ENCODE results near the gene LRMDA. TPM values are rescaled to one million over a fixed set of nuclear protein-coding genes. Genes with fewer than 3 reads are reported as not detected.

LRMDA gene
- total RNA-seq, 1 donor from 2014 or later: not detected

DNA sequence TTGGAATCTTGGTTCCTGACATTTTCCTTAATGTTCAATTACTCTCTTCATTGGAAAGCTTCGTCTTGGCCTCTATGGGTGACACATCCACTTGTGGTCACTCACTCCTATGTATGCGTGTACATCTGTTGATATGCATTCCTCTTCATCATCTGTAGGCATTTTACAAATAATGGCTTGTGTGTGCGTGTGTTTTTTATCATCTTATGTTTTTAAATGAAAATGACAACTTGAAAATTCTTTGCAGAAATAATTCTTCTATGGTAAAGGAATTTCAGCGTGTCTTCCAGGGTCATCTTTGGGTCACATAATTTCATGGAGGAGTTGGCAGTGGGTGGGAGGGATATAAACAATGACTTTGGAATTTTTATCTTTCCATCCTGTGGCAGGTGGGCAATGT lies 925.1 kb downstream of the LRMDA start:
- H3K4me1 Mint-ChIP-seq: no peaks in the 10 kb centered on the region
- H3K27me3 Mint-ChIP-seq: no peaks in the 10 kb centered on the region
- H3K27ac Mint-ChIP-seq: no peak overlapping the region
- H3K4me3 Mint-ChIP-seq: no peak overlapping the region
- H3K36me3 Mint-ChIP-seq (ENCODE audit: low read depth): no peaks in the 10 kb centered on the region
- no peak for DNase-seq
- intact Hi-C loops (cut with micrococcal nuclease): no loop called here
- H3K9me3 Mint-ChIP-seq: no peaks in the 10 kb centered on the region

DNA sequence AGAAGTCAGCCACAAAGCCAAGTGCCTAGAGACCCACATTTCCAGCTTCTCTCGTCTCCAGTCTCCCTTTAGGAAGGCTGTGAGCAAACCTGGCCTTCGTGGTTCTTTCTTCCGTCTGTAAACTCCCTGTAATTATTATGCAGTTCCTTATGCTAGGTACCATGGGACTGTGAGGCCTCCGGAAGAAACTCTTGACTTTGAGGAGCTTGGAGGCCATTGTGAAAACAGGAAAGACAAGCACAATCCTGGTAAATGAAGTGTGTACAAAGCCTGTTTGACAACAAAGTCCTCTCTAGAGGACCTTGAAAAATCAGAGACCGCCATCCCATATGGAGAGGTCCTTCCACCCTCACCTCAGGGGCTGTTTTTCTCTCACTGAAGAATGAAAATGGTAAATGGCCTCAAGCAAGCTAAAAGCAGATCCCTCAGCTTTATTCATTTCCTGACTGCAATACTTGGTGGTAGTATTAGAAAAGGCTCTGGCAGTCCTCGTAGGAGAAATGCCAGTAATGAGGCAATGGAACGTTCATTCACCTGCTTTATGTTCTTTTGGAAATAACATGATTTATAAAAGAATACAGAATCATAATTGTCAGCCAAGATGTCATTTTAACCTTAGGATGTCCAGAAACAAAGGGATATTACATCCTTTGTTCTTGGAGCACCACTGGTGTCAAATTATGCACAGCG lies 926.4 kb downstream of the LRMDA start:
- no peaks in the 10 kb centered on the region for H3K4me1 Mint-ChIP-seq
- intact Hi-C loops (cut with micrococcal nuclease): no loop called here
- no peaks in the 10 kb centered on the region for H3K27me3 Mint-ChIP-seq
- DNase-seq: no peak
- no peaks in the 10 kb centered on the region for H3K9me3 Mint-ChIP-seq
- H3K36me3 Mint-ChIP-seq (ENCODE audit: low read depth): no peaks in the 10 kb centered on the region
- H3K27ac Mint-ChIP-seq: no peak overlapping the region
- H3K4me3 Mint-ChIP-seq: no peak overlapping the region

DNA sequence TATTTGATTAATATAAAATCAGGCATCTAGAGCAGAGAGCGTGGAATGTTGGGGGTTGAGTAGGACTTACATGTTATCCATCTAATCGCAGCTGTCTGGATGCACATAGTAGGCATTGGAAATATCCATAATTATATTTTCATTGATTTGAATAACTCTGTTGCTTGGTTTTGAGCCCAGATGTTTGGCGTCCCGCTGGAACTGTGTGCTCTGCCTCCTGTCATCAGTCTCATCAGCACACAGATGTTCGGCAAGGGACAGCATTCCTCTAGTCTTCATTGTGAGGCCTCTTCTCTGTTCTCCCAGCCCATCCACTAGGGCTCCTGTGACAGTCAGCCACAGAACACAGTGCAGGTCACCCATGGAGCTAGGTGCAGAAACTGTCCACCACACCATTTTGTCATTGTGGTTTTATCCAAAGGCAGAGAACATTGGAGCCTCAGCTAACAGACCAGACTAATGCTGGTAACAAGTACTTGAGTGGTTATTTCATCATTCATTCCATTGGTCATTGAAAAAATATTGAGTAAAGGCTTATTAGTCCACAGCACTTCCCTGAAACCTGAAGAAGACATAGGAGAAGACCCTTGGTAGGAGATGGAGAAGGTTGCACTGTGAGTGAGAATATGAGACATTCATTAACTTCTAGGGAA lies 927.4 kb downstream of the LRMDA start:
- H3K27me3 Mint-ChIP-seq: no peaks in the 10 kb centered on the region
- no peak overlapping the region for H3K4me3 Mint-ChIP-seq
- no peaks in the 10 kb centered on the region for H3K9me3 Mint-ChIP-seq
- no peaks in the 10 kb centered on the region for H3K36me3 Mint-ChIP-seq (ENCODE audit: low read depth)
- no peak overlapping the region for H3K27ac Mint-ChIP-seq
- intact Hi-C loops (cut with micrococcal nuclease): no loop called here
- H3K4me1 Mint-ChIP-seq: no peaks in the 10 kb centered on the region
- no peak for DNase-seq

DNA sequence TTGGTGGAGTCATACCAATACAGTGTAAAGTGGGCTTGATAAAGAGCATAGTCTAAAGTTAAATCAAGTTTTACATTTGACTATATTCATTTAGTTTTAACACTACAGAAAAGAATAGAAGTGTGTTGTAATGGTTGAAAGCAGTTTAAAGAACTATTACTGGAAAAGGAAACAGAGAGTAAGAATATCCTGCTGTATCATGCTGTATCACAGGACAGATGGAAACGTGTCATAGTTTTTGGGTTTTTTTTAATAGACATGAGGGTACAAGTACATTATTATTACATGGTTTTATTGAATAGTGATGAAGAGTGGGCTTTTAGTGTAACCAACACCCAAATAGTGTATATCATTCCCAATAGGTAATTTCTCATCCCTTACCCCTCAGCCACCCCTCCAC lies 944.3 kb downstream of the LRMDA start:
- Mint-ChIP-seq H3K9me3 (peaks cover 3% of the 10 kb centered on the region), H3K36me3 (ENCODE audit: low read depth) (no peaks in the 10 kb centered on the region), H3K27me3 (no peaks in the 10 kb centered on the region), H3K4me3 (no peak overlapping the region), H3K4me1 (no peaks in the 10 kb centered on the region), H3K27ac (no peak overlapping the region)
- intact Hi-C loops (cut with micrococcal nuclease): no loop called here
- no peak for DNase-seq

DNA sequence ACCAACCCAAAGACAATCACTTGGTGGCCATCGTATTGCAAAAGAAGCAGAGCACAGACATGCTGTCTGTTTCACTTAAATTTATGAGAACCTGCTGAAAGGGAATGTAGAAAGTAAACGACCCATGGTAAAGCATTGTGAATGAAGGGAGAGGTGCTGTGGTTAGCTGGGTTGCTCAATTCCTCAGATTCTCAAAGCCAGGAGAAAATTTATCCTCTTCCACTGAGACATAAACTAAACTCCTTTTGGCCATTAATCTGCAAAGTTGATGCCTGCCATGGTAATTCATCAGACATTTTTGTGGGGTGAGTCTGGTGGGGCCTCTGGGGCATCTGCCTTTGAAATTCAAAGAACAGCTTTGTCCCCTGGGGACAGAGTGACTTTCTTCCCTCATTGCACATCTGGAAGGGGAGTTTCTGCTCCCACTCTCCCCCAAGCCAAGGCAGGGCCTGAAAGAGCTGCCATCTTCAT lies 951.0 kb downstream of the LRMDA start:
- H3K27me3 Mint-ChIP-seq: no peaks in the 10 kb centered on the region
- DNase-seq: no peak
- no peak overlapping the region for H3K4me3 Mint-ChIP-seq
- H3K9me3 Mint-ChIP-seq: peaks cover 8% of the 10 kb centered on the region
- no peaks in the 10 kb centered on the region for H3K4me1 Mint-ChIP-seq
- H3K27ac Mint-ChIP-seq: no peak overlapping the region
- H3K36me3 Mint-ChIP-seq (ENCODE audit: low read depth): no peaks in the 10 kb centered on the region
- intact Hi-C loops (cut with micrococcal nuclease): no loop called here

DNA sequence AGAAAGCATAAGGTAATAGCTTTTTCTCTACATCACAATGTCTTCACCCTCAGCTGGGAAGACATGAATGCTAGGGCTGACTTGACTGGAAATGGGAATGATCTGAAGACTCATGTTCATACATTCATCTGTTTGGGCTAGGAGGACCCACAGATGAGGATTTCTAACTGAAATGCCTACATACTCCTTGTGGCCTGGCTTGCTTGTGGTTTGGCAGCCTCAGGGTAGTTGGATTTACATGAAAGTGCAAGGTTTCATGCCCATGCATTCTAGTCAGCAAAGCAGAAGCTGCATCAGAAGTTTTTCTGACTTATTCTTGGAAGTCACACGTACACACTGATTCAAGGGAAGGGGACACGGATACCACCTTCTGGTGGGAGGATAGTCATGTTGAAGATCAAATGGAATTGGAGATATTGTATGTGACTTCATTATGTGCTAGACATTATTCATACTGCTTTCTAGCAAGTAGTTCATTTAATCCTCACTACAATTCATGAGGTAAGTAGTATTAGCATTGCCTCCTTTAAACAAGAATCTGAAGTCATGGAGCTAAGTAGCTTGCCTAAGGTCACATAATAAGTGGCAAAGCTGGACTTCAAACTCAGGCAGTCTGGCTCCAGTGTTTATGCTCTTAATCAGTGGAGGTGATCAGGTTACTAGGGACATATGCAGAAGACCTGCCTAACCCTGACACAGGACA lies 957.0 kb downstream of the LRMDA start:
- intact Hi-C loops (cut with micrococcal nuclease): no loop called here
- H3K4me3 Mint-ChIP-seq: no peak overlapping the region
- no peaks in the 10 kb centered on the region for H3K9me3 Mint-ChIP-seq
- H3K4me1 Mint-ChIP-seq: no peaks in the 10 kb centered on the region
- H3K27me3 Mint-ChIP-seq: no peaks in the 10 kb centered on the region
- no peak overlapping the region for H3K27ac Mint-ChIP-seq
- H3K36me3 Mint-ChIP-seq (ENCODE audit: low read depth): no peaks in the 10 kb centered on the region
- no peak for DNase-seq

DNA sequence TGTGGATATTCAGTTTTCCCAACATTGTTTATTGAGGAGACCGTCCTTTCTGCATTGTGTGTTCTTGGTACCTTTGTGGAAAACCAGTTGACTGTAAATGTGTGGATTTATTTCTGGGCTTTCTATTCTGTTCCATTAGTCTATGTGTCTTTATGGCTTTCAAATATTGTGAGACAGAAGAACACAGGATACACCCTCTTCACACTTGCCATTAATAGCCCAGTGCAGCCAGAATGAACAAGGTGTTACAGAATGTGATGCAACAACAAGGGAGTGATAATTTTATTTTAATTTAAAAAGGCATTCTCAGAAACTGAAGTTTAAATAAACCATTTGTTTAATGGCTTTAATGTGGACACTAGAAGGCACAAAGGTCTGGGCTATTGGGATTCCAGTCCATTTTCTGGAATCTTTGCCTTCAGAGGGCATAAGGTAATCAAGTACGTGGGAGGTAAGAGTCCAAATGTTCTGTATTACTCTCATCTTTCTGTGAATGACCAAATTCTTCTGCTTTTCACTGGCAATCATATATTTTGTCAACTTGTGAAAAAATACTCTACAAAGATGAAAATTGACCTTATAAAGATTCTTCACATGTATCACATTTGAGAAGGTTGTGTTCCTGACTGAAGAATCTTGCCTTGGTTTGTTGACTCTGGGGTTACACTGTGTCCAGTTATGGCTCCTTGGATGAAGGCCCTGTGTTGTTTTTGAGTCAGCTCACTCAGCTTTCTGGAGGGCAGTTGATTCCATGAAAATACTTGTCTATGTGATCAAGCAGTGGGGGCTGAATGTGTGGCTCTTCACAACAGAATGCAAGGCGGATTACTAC lies 962.7 kb downstream of the LRMDA start:
- H3K27me3 Mint-ChIP-seq: no peaks in the 10 kb centered on the region
- no peak overlapping the region for H3K27ac Mint-ChIP-seq
- DNase-seq: no peak
- H3K9me3 Mint-ChIP-seq: no peaks in the 10 kb centered on the region
- no peaks in the 10 kb centered on the region for H3K36me3 Mint-ChIP-seq (ENCODE audit: low read depth)
- no peak overlapping the region for H3K4me3 Mint-ChIP-seq
- no peaks in the 10 kb centered on the region for H3K4me1 Mint-ChIP-seq
- intact Hi-C loops (cut with micrococcal nuclease): no loop called here

DNA sequence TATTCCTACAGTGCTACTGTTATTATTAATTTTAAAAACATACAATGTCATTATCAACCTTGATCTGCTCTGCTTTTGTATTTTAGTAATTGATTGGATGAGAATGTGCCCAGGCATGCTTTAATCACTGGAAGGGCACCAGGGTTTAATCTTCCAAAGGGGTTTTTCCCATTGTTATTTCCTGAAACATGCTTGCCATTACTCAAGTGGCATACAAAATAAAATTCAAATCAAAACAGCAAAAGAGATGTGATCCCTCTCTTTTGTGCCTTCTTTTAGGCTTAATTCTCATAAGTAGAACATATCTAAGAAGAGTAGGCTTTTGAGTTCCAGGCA lies 963.3 kb downstream of the LRMDA start:
- intact Hi-C loops (cut with micrococcal nuclease): no loop called here
- DNase-seq: no peak
- H3K4me3 Mint-ChIP-seq: no peak overlapping the region
- H3K9me3 Mint-ChIP-seq: no peaks in the 10 kb centered on the region
- H3K27ac Mint-ChIP-seq: no peak overlapping the region
- no peaks in the 10 kb centered on the region for H3K4me1 Mint-ChIP-seq
- no peaks in the 10 kb centered on the region for H3K36me3 Mint-ChIP-seq (ENCODE audit: low read depth)
- H3K27me3 Mint-ChIP-seq: no peaks in the 10 kb centered on the region

DNA sequence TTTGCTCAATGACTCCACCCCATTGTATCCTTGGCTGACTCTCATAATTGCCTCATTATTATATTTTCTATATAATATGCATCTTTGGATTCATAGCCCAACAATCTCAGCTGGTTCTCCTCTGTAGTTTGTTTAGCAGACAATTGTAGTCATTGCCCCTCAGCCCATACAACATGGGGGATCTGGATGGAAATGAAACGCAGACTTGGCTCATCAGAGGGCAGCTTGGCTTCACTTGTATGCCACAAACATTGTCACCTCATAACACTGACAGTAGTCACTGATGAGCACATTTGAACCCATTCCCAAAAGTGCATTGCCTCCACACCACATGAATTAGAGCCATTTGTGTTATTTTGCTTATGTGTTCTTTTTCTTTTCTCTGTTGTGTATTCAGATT lies 963.8 kb downstream of the LRMDA start:
- Mint-ChIP-seq H3K36me3 (ENCODE audit: low read depth) (no peaks in the 10 kb centered on the region), H3K4me3 (no peak overlapping the region)

DNA sequence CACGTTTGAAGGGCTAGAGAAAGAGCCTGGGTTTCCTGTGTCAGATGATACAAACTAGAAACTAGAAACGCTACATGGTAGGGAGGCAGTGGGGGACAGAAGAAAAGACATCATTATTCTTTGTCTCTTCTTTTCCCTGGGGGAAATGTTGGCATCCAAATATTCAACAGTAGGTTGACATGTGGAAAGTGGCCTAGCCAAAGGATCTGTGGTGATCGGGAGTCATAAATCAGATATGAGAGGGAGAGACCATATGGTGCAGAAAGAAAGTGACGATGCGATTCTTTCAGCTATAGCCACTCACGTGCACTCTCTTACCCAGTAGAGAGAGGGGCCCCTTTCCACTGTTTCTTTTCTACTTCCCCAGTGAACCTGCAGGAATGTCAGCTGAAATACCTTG lies 964.7 kb downstream of the LRMDA start:
- no peaks in the 10 kb centered on the region for H3K27me3 Mint-ChIP-seq
- no peaks in the 10 kb centered on the region for H3K9me3 Mint-ChIP-seq
- no peak overlapping the region for H3K4me3 Mint-ChIP-seq
- H3K27ac Mint-ChIP-seq: no peak overlapping the region
- H3K36me3 Mint-ChIP-seq (ENCODE audit: low read depth): no peaks in the 10 kb centered on the region
- DNase-seq: no peak
- H3K4me1 Mint-ChIP-seq: no peaks in the 10 kb centered on the region
- intact Hi-C loops (cut with micrococcal nuclease): no loop called here

More for the DNA sequence above, 963.8 kb downstream of the LRMDA start:
- Mint-ChIP-seq H3K9me3 (no peaks in the 10 kb centered on the region), H3K4me1 (no peaks in the 10 kb centered on the region), H3K27me3 (no peaks in the 10 kb centered on the region), H3K27ac (no peak overlapping the region)
- no peak for DNase-seq
- intact Hi-C loops (cut with micrococcal nuclease): no loop called here

DNA sequence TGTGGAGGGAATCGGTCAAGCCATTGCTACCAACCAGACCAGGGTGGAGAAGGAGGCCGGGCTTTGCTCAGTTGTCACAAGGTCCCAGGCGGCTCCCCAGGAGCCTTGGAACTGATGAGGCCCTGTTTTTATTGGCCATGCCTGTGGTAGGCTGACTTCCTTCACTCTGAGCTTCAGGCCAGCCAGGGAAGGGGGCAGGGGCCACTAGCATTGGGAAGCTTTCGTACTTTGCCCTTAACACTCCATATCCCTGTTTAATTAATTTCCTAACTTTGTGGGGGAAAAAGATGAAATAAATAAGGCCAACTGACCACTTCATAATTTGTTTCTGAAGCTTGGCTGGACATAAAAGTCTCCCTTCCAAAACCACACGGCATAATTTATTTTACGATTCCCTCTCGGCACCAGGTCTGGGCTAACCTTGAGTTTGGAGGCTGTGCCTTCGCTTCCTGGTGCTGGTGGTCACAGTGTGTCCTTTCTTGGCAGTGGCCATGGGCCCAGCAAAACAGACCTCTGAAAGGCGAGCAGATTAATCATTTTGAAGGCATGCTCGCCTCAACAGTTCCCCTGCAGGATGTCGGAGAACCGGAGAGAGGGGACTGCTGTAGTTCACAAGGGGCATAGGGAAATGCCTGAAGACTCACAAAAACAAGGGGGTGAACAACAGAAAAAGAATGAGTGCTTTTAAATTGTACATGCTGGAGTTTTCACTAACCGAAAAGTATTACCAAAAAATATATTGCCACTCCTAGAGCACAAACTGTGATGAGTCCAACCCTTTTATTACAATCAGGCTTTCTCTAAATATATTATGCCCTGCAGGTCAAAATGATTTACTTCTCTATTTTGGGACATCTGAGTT lies 966.0 kb downstream of the LRMDA start:
- Mint-ChIP-seq H3K27ac (no peak overlapping the region), H3K9me3 (no peaks in the 10 kb centered on the region), H3K4me3 (no peak overlapping the region), H3K36me3 (ENCODE audit: low read depth) (no peaks in the 10 kb centered on the region), H3K27me3 (no peaks in the 10 kb centered on the region), H3K4me1 (no peaks in the 10 kb centered on the region)
- intact Hi-C loops (cut with micrococcal nuclease): no loop called here
- DNase-seq: no peak

DNA sequence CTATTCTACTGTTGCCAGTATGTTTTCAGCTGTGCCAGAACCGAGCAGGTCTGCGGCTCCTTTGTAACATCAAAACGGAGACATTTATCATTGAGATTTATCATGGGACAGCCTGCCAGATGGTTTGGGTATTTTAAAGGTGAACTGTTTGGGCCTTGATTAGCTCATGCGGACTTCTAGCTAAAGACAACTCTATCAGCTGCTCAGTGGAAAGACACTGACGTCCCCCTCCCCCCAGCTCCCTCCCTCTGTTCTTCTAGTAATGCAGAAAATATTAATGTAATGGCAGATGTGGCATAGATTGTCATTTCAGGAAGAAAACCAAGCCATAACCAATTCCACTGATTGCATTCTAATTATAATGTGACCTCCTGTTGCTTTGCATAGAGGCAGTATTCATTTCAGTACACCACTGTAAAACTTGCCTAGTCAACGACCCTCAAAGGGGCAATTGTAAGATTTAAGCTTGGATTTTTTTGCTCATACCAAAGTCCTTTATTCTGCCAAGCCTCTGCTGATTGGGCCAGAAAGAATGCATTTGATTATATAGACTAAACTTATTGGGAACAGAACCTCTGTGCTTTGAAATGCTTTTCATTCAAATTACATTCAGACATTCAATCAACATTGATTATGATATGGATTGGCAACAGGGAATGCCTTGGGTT lies 966.8 kb downstream of the LRMDA start:
- intact Hi-C loops (cut with micrococcal nuclease): no loop called here
- DNase-seq: no peak
- Mint-ChIP-seq H3K4me1 (no peaks in the 10 kb centered on the region), H3K27ac (no peak overlapping the region), H3K27me3 (no peaks in the 10 kb centered on the region), H3K4me3 (no peak overlapping the region), H3K36me3 (ENCODE audit: low read depth) (no peaks in the 10 kb centered on the region), H3K9me3 (no peaks in the 10 kb centered on the region)

DNA sequence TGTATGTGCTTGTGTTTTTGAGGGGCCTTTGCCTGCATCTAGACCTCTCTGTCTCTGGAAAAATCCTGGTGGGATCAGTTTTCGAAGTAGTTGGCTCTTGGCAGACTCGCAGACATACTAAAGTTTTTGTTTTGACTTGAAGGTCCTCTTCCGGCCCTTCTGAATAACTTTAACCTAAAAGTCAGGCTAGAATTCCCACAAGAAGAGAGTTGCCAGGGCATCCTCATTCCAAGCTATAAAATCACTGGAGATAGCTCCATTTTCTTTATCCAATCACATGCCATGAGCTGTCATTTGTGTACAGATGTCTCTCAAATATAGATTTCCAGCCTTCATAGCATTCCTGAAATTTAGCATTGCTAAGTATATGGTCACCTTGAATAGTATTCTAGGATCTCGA lies 967.8 kb downstream of the LRMDA start:
- DNase-seq: no peak
- no peaks in the 10 kb centered on the region for H3K27me3 Mint-ChIP-seq
- intact Hi-C loops (cut with micrococcal nuclease): no loop called here
- H3K4me1 Mint-ChIP-seq: no peaks in the 10 kb centered on the region
- no peaks in the 10 kb centered on the region for H3K36me3 Mint-ChIP-seq (ENCODE audit: low read depth)
- H3K4me3 Mint-ChIP-seq: no peak overlapping the region
- H3K27ac Mint-ChIP-seq: no peak overlapping the region
- H3K9me3 Mint-ChIP-seq: no peaks in the 10 kb centered on the region
